Measurements from ENCODE around the gene PVALEF.
"Not testable (repeated sequence)": the region's sequence is repeated elsewhere in the genome, so short reads cannot be mapped to it uniquely, and the experiment has no call there.

PVALEF gene

DNA sequence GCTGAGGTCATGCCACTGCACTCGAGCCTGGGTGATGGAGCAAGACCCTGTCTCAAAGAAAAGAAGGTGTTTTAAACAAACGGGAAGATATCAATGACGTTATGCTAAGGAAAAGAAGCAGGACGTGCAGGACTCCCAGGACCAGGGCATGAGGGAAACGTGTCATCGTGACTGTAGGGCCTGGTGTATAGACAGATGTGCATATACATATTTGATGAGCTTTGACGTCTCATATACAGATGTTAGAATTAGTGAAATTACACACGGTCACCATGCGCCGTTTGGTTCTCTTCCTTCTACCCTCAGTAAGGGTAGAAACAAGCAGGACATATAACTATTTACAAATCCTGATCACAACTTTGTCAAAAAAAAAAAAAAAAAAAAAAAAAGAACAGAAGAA, 17.6 kb upstream of the PVALEF start:
- no peak overlapping the region for H3K4me3 Mint-ChIP-seq
- DNase-seq (ENCODE audit: low spot score) = no peak
- H3K4me1 Mint-ChIP-seq (ENCODE audit: low read depth) = no peaks in the 10 kb centered on the region
- no peaks in the 10 kb centered on the region for H3K9me3 Mint-ChIP-seq
- H3K36me3 Mint-ChIP-seq (ENCODE audit: low read depth) = no peaks in the 10 kb centered on the region
- no peaks in the 10 kb centered on the region for H3K27me3 Mint-ChIP-seq (ENCODE audit: low read depth)
- H3K27ac Mint-ChIP-seq = no peak overlapping the region

DNA sequence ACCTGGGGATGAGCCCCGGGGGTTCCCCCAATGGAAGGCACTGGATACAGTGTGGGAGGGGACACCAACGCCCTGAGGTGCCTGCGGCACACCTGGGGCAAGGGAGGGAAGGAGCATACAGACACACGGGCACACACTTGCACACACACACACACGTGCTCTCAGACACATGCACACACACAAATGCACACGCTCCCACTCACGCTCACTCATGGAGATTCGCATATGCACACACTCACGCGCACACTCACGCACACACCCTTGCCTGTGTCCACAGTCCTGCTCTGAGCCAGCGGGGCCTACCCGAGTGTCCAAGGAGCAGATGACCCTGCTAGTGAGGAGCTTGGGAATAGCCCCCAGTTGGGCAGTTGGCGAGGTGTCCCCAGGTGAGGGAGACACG, 16.7 kb upstream of the PVALEF start:
- Mint-ChIP-seq H3K9me3 (no peaks in the 10 kb centered on the region), H3K27ac (no peak overlapping the region), H3K4me1 (ENCODE audit: low read depth) (no peaks in the 10 kb centered on the region), H3K27me3 (ENCODE audit: low read depth) (no peaks in the 10 kb centered on the region), H3K36me3 (ENCODE audit: low read depth) (no peaks in the 10 kb centered on the region), H3K4me3 (no peak overlapping the region)
- DNase-seq (ENCODE audit: low spot score) = no peak

DNA sequence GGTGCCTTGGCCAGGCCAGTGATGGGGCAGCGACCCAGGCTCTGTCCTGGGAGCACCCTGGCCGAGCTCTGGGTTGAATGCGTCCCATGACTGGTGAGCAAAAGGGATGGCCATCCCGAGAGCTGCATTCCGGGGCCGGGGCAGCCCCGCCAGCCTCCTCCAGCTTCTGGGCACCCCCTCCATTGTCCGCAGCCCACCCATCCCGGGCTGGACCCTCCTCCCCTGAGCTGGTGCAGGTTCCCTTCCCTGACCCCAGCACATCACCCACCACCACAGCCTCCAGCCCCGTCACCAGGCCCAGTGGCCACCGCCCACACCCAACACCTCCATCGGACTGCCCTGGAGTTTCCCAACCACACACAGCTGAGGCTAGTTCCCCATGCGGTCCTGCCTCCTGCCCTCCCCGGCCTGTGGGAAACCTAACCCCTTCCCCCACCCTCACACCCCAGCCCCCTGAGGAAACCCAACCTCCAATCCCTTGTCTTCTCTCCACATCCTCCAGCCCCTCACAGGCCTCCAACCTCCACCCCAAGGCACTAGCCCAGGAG, 16.2 kb upstream of the PVALEF start:
- no peaks in the 10 kb centered on the region for H3K4me1 Mint-ChIP-seq (ENCODE audit: low read depth)
- no peaks in the 10 kb centered on the region for H3K36me3 Mint-ChIP-seq (ENCODE audit: low read depth)
- H3K27me3 Mint-ChIP-seq (ENCODE audit: low read depth) = no peaks in the 10 kb centered on the region
- no peaks in the 10 kb centered on the region for H3K9me3 Mint-ChIP-seq
- no peak for DNase-seq (ENCODE audit: low spot score)
- H3K27ac Mint-ChIP-seq = no peak overlapping the region
- H3K4me3 Mint-ChIP-seq = no peak overlapping the region

DNA sequence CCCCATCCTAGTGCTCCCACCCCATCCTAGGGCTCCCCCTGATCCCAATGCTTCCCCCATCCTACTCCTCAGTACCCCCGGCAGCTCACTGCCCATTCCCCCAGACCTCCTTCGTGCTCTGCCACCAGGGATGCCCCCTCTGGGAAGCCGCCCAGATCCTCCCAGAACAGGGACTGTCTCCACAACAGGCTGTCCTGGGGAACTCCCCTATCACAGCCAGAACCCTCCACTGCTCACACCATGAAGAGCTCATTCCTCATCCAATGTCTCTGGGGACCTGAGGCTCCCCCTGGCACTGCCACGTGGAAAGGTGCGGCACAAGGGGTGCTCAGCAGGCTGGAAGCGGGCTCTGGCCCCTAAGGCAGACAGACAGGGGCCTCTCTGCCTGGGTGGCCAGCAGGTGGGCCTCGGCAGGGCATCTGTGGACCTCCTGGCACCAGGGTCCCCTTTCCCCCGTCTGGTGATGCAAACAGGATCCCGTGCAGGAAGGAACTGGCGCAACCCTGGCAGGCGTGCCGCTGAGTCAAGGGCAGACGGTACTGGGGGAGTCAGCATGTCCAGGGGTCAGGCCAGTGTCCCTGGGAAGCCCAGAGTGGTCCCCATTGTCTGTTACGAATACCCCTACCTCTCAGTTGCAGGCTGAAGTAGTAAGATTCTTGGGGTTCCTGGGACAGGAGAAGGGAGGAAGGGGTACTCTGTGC, 14.8 kb upstream of the PVALEF start:
- DNase-seq (ENCODE audit: low spot score) = no peak
- Mint-ChIP-seq H3K4me1 (ENCODE audit: low read depth) (no peaks in the 10 kb centered on the region), H3K4me3 (no peak overlapping the region), H3K27me3 (ENCODE audit: low read depth) (no peaks in the 10 kb centered on the region), H3K9me3 (no peaks in the 10 kb centered on the region), H3K27ac (no peak overlapping the region), H3K36me3 (ENCODE audit: low read depth) (no peaks in the 10 kb centered on the region)

DNA sequence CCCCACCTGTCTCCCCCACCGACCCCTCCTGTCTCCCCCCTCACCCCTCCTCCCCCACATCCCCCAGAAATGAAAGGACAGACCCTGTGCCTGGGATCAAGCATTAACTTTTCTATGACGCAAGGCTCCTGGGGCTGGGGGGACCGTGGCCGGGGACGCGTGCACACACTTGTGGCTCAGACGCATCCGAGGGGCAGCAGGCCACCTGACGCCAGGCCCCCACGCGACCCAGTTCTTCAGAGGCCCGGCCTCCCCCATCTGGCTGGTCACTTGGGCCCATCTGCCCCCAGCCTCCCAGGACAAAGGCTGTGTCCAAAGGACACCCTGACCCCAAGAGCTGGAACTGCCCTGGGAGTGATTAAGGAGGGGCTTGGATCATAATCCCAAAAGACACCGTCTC, 14.0 kb upstream of the PVALEF start:
- Mint-ChIP-seq H3K27ac (no peak overlapping the region), H3K4me3 (no peak overlapping the region)

DNA sequence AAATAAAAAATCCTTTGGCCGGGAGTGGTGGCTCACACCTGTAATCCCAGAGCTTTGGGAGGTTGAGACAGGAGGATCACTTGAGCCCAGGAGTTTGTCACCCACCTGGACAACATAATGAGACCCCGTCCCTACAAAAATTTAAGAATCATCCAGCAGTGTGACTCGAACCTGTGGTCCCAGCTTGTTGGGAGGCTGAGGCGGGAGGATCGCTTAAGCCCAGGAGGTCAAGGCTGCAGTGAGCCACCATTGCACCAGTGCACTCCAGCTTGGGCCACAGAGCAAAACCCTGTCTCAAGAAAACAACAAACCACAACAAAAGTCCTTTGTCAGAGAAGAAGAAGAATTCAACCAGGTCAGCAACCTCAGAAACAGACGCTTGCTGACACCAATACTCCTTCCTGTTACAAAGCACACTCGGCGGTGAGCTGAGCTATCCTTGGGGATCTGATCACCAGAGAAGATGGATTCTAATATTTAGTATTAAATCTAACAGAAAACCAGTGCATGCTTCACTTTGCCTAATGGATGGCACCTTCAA, 12.9 kb upstream of the PVALEF start:
- H3K4me3 Mint-ChIP-seq = no peak overlapping the region
- DNase-seq (ENCODE audit: low spot score) = no peak
- no peaks in the 10 kb centered on the region for H3K9me3 Mint-ChIP-seq
- H3K36me3 Mint-ChIP-seq (ENCODE audit: low read depth) = no peaks in the 10 kb centered on the region
- H3K27me3 Mint-ChIP-seq (ENCODE audit: low read depth) = no peaks in the 10 kb centered on the region
- H3K4me1 Mint-ChIP-seq (ENCODE audit: low read depth) = no peaks in the 10 kb centered on the region
- H3K27ac Mint-ChIP-seq = no peak overlapping the region

More for the DNA sequence above, 14.0 kb upstream of the PVALEF start:
- no peaks in the 10 kb centered on the region for H3K9me3 Mint-ChIP-seq
- DNase-seq (ENCODE audit: low spot score) = no peak
- no peaks in the 10 kb centered on the region for H3K36me3 Mint-ChIP-seq (ENCODE audit: low read depth)
- H3K27me3 Mint-ChIP-seq (ENCODE audit: low read depth) = no peaks in the 10 kb centered on the region
- H3K4me1 Mint-ChIP-seq (ENCODE audit: low read depth) = no peaks in the 10 kb centered on the region

DNA sequence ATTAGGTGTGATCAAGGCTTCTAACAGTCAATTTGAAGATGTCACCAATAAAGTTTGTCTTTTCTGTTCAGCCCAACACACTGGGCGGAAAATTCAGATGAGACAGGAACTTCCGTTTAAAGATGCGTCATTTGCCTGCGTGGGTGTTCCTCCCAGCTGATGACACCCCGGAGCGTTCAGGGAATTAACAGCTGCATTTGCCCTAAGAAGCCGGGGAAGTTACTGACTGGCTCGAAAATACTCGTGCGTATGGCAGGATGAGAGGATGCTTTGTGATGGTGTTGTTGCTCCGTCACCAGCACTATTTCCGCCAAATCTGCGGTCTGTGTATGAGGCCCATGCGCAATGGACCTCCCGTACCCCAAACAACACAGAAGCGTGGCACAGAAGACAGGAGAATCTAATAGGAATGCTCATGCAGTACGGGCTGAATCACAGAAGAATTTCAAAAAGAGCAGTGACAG, 11.9 kb upstream of the PVALEF start:
- Mint-ChIP-seq H3K27ac (no peak overlapping the region), H3K27me3 (ENCODE audit: low read depth) (no peaks in the 10 kb centered on the region), H3K36me3 (ENCODE audit: low read depth) (no peaks in the 10 kb centered on the region), H3K9me3 (no peaks in the 10 kb centered on the region), H3K4me3 (no peak overlapping the region), H3K4me1 (ENCODE audit: low read depth) (no peaks in the 10 kb centered on the region)
- DNase-seq (ENCODE audit: low spot score) = no peak

DNA sequence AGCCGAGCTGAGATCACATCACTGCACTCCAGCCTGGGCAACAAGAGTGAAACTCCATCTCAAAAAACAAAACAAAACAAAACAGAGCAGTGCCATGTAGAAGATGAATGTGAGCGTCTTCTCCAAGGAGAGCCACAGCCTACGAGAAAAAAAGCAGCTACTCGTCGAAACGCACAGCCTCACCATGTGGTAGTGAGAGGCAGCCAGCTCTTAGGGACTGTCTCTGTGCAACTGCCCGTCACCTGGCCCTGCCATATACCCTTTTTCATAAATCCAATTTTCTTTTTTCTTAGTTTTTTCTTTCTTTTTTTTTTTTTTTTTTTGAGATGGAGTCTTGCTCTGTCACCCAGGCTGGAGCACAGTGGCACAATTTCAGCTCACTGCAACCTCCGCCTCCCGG, 11.3 kb upstream of the PVALEF start:
- H3K4me1 Mint-ChIP-seq (ENCODE audit: low read depth); H3K27me3 Mint-ChIP-seq (ENCODE audit: low read depth); DNase-seq (ENCODE audit: low spot score); H3K4me3 Mint-ChIP-seq; H3K9me3 Mint-ChIP-seq; H3K36me3 Mint-ChIP-seq (ENCODE audit: low read depth); H3K27ac Mint-ChIP-seq: not testable (repeated sequence)

DNA sequence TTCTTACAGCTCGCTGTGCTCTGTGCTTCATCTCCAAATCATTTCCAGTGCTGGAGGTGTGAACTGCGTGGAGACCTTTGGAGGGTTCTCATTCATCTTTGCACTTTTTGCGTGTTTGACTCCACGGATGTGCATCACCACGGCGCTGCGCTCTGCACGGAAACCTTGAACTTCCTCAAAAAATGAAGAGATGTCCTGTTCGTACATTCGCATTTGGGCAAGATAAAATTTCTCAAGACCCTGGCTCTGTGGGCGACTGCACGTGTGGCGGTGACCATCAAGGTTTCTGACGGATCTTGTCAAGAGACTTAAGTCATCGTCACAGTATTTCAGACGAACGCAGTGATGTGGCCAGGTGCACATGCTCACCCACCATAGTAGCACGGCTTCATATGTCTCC, 10.3 kb upstream of the PVALEF start:
- Mint-ChIP-seq H3K27ac (no peak overlapping the region), H3K36me3 (ENCODE audit: low read depth) (no peaks in the 10 kb centered on the region), H3K4me3 (no peak overlapping the region), H3K27me3 (ENCODE audit: low read depth) (no peaks in the 10 kb centered on the region), H3K9me3 (no peaks in the 10 kb centered on the region), H3K4me1 (ENCODE audit: low read depth) (no peaks in the 10 kb centered on the region)
- no peak for DNase-seq (ENCODE audit: low spot score)

DNA sequence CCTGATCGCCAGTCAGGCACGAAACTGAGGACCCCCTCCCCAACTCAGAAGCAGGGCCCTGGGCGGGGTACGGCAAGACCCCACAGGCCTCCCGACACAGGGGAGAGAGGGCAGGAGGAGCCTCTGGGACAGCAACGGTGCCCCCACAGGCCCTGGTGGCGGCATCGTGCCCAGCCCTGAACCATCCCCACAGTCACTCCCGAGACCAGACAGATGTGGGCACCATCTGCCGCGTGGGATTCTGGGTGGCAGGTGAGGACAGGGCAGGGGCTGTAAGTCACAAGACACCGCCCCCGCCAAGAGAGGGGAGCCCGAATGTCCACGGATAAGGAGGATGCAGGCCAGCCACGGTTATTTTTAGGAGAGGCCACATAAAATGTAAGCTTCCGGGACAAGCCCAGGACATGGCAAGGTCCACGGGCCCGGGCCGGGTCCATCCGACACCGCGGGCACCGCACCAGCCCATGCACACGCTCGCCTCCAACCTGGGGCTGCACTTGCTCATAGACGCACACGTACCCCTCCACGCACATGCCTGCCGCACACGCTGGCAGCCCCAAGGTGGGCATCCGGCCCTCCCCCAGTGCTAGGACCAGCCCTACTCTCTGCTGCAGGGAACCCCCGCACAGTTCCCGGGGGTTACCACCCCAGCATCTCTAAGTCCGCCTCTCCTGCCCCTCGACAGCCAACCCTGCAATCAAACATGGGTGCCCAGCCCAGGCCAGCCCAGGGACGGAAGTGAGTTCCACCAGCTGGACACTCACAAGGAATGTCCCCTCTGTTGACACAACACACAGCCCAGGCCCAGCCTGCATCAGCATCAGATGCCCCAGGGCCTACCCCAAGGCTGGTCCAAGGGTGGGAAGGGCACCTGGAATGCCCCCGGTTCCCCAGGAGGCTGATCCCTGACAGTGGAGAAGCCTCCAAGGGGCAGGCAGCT, 8.2 kb upstream of the PVALEF start:
- H3K4me3 Mint-ChIP-seq = no peak overlapping the region
- H3K27ac Mint-ChIP-seq = no peak overlapping the region
- no peaks in the 10 kb centered on the region for H3K4me1 Mint-ChIP-seq (ENCODE audit: low read depth)
- H3K27me3 Mint-ChIP-seq (ENCODE audit: low read depth) = peaks cover 2% of the 10 kb centered on the region
- no peaks in the 10 kb centered on the region for H3K36me3 Mint-ChIP-seq (ENCODE audit: low read depth)
- no peaks in the 10 kb centered on the region for H3K9me3 Mint-ChIP-seq
- no peak for DNase-seq (ENCODE audit: low spot score)

DNA sequence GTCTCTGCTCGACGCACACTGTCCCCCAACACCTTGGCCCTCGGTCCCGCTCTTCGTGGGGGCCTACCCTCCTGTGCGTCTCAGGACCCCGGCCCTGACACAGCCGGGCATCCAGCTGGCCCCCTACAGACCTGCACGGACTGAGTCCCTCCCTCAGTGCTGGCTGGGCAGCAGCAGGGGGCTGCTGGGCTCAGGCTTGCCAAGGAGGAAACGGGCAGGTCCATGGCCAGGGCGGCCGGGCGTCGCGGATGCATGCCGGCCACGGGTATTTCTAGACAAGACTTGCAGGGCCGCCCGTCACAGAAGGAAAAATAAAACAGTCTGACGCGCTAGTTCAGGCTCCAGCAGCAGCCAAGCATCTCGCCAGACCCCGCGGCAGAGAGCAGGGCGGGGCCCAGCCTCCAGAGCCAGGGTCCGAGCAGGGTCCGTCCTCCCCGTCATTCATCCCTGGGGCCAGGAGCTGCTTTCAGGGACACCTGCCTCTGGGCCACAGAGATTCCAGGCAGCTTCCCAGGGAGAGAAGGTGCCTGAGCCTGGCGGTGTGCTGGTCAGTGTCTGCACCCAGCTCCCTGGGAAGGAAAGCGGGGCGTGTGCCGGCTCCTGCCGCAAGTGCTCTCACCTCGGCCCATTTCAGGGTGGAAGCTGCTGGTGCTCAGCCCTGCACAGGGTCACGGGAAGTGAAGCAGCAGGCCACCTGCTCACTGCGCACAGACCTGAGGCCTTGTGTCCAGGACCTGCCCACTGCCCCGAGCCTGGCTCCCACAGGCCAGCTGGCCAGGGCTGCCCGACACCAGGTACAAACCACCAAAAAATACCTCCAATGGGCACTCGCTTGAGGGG, 7.2 kb upstream of the PVALEF start:
- no peaks in the 10 kb centered on the region for H3K4me1 Mint-ChIP-seq (ENCODE audit: low read depth)
- peaks cover 2% of the 10 kb centered on the region for H3K27me3 Mint-ChIP-seq (ENCODE audit: low read depth)
- H3K4me3 Mint-ChIP-seq = no peak overlapping the region
- H3K9me3 Mint-ChIP-seq = no peaks in the 10 kb centered on the region
- H3K27ac Mint-ChIP-seq = no peak overlapping the region
- DNase-seq (ENCODE audit: low spot score) = no peak
- no peaks in the 10 kb centered on the region for H3K36me3 Mint-ChIP-seq (ENCODE audit: low read depth)

DNA sequence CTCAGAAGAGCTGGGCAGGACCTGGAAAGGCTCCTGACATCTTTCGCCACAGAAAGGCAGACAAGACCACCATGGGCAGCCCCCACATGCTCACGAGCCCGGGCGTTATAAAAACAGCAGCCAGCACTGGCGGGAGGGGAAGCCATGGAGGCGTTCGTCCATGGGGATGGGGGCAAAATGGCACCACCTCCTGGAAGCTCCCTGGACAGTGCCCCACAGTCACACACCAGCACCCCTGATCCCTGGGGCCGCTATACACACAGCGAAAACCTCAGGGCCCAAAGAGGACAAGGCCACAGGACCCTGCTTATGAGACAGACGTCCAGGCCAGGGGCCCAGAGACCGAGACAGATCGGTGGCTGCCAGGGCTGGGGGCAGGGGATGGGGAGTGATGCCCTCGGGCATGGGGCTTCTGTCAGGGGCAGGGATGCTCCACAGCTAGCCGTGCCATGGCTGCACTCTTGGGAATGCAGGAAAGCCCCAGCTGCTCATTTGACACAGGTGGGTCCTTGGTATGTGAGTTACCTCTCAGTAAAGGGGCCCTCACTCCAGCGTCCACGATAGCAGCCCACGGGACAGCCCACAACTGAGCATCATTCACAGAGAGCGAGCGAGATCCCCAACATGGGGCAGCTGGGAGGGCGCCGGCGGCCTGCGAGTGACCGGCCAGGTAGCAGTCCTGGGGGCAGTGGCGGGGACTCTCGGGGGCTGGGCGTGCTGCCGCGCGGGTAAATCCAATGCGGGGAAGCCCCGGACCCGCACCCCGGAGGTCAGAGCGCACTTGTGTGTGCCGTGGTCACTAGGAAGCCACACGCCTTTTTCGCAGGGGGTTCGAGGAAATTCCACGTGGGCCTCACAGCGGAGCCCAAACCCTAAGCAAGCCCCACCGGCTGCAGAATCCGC, 6.4 kb upstream of the PVALEF start:
- DNase-seq (ENCODE audit: low spot score) = no peak

More for the DNA sequence above, 6.4 kb upstream of the PVALEF start:
- H3K36me3 Mint-ChIP-seq (ENCODE audit: low read depth) = no peaks in the 10 kb centered on the region
- no peak overlapping the region for H3K4me3 Mint-ChIP-seq
- H3K4me1 Mint-ChIP-seq (ENCODE audit: low read depth) = no peaks in the 10 kb centered on the region
- H3K27me3 Mint-ChIP-seq (ENCODE audit: low read depth) = peaks cover 2% of the 10 kb centered on the region
- H3K9me3 Mint-ChIP-seq = no peaks in the 10 kb centered on the region
- H3K27ac Mint-ChIP-seq = no peak overlapping the region

Data from T-helper 2 cell treated with Interferon-gamma antibody and Interleukin-4, amounts not matched to agents 5 μg/mL and 100 μg/mL, for 36 hours (primary cell).